Gastrocnemius medialis (tissue), 4 donors: Measurements from ENCODE around the gene ROBO2.

Experiments
- CTCF ChIP-seq, 5 experiments: fragments of 450-650 bp in 3 of 5; fragments of 200-600 bp in 2 of 5; sonication (generic) in 2 of 5; IDR thresholded peaks in 4 of 5; conservative IDR thresholded peaks in 1 of 5; 1 replicate in 4 of 5; 2 replicates in 1 of 5; pipeline ENCODE4 v1.5.1; 2016 to 2019; ENCODE audit warnings: antibody characterized with exemption in 5 of 5, mild to moderate bottlenecking in 3 of 5, moderate library complexity in 3 of 5
- POLR2A ChIP-seq, 2 donors: fragments of 450-650 bp; IDR thresholded peaks; one replicate each; pipeline ENCODE4 v1.6.1; 2017; ENCODE audit warnings: antibody characterized with exemption in 2 of 2, mild to moderate bottlenecking in 2 of 2, moderate library complexity in 2 of 2

- TF ChIP-seq CTCF (IDR thresholded peaks at IDR 0.05 in 4 of 5, conservative IDR thresholded peaks at IDR 0.05 in 1 of 5): no peak
- TF ChIP-seq POLR2A (IDR thresholded peaks at IDR 0.05): no peak
These were observed 644.2 kb downstream of the ROBO2 start for GRCh38 chr3:77684115-77684514.
